ENCODE data around the gene SLC11A1.

The SLC11A1 gene

DNA sequence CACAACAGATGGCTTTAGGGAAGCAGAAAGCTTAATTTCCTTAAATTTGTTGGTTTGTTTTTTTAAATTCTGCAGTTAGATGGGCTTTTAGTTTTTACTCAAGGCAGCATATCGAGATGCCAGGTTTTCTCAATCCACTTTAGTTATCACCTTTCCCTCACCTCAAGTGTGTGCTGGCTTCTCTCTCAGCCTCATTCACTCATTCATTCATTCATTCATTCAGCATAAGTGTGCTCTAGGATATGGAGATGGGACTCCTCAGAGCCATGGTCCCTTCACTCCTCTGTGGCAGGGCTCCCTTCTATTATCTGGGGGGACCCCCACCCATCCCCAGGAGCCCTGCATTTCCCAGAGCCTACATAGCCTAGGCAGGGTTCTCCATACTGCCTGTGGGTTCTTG lies 55.9 kb downstream of the SLC11A1 start:
- DNase-seq: no peak

DNA sequence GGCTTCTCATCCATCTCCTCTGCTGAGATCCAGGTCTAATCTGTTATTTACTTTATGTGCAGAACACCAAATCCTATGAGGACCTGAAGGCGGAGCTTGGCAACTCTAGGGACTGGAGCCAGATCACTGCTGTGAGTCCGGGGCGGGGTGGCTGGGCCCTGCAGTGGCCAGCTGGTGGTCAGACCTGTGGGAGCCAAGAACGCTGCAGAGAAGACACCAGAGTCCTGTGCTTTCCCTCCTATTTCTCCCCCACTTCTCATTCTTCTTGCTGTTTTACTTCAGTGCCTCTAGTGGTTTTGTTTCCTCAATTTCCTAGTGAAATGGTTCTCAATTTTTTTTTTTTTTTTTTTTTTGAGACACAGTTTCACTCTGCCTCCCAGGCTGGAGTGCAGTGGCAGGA lies 56.5 kb downstream of the SLC11A1 start:
- DNase-seq: no peak

DNA sequence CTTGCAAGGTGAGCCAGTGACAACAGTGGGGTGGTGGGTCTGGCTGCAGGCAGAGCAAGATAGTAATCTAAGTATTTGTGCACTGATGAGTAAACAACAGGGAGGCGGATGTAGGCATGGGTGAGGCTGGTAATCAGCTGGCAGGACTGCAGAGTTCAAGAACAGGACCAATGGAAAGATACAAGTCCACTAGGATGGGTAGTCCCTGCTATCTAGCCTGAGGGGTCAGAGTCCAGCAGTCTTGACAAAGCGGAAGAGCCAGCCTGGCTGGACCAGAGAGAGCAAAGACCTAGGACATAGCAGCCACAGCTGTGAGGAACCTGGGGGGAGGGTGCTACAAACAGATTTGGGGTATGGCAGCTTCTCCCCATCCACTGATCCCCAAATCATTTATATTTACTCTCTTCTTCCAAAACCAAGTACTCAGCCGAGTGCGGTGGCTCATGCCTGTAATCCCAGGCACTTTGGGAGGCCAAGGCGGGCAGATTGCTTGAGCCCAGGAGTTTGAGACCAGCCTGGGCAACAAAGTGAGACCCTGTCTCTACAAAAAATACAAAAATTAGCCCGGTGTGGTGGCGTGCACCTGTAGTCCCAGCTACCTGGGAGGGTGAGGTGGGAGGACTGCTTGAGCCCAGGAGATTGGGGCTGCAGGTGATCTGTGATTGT lies 62.8 kb downstream of the SLC11A1 start:
- DNase-seq: no peak

DNA sequence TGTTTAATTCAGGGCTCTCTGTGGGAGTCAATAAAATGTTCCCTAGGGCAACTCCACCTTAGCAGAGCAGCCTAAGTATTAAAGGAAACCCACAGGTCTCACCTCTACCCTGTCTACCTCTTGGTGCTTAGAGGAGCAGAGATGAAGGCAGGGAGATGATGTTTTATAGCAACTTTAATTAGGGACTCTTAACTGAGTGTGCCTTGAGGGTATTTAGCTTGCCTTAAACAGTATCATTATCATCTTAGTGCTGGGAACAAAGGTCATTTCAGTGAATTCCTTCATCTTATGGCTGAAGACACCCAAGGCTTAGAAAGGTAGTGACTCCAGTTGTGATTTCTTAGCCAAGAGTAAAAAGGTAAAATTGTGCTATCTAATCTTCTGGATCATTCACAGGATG lies 63.5 kb downstream of the SLC11A1 start:
- no peak for DNase-seq
